Dendritic cell treated with granulocyte-macrophage colony-stimulating factor and Interleukin-4, amounts not matched to agents 40 ng/mL and 50 ng/mL, for 4 days (primary cell): Measurements from ENCODE around the gene GALNT7.
"Not testable (repeated sequence)": the region's sequence is repeated elsewhere in the genome, so short reads cannot be mapped to it uniquely, and the experiment has no call there.

ENCODE experiments used
- H3K27ac Mint-ChIP-seq: one replicate; pipeline ENCODE4 v1.8.0; 2022; ENCODE audit warnings: mild to moderate bottlenecking, mixed read lengths
- H3K27me3 Mint-ChIP-seq: one replicate; pipeline ENCODE4 v1.8.0; 2022; ENCODE audit warnings: mild to moderate bottlenecking, mixed read lengths
- H3K36me3 Mint-ChIP-seq: one replicate; pipeline ENCODE4 v1.8.0; 2022; ENCODE audit warnings: low read depth, mixed read lengths
- H3K4me1 Mint-ChIP-seq: one replicate; pipeline ENCODE4 v1.8.0; 2022; ENCODE audit warnings: low read depth, mixed read lengths
- H3K4me3 Mint-ChIP-seq: one replicate; pipeline ENCODE4 v1.8.0; 2022; ENCODE audit warnings: mild to moderate bottlenecking, moderate library complexity, mixed read lengths
- H3K9me3 Mint-ChIP-seq: one replicate; pipeline ENCODE4 v1.8.0; 2022; ENCODE audit warnings: mixed read lengths
- intact Hi-C: fragments of 100-400 bp; cut with micrococcal nuclease; formaldehyde crosslinking; loops from one replicate; pipeline ENCODE4 v1.15.0; 2022

Gene GALNT7

GRCh38 chr4:173217727-173218126 lies 49.1 kb downstream of the GALNT7 start:
- H3K4me1 Mint-ChIP-seq, result no peaks in the 10 kb centered on the region
- H3K4me3 Mint-ChIP-seq, result no peak overlapping the region
- H3K27ac Mint-ChIP-seq, result no peak overlapping the region
- no peaks in the 10 kb centered on the region for H3K9me3 Mint-ChIP-seq
- no peaks in the 10 kb centered on the region for H3K36me3 Mint-ChIP-seq
- H3K27me3 Mint-ChIP-seq, result no peaks in the 10 kb centered on the region
- intact Hi-C loops, result no loop called here

GRCh38 chr4:173218411-173219125 lies 50.0 kb downstream of the GALNT7 start:
- no peaks in the 10 kb centered on the region for H3K27me3 Mint-ChIP-seq

GRCh38 chr4:173219126-173219437 lies 50.5 kb downstream of the GALNT7 start:
- not testable (repeated sequence) for H3K27ac Mint-ChIP-seq, H3K9me3 Mint-ChIP-seq, H3K4me3 Mint-ChIP-seq

More at GRCh38 chr4:173218411-173219125, 50.0 kb downstream of the GALNT7 start:
- H3K36me3 Mint-ChIP-seq, result no peaks in the 10 kb centered on the region
- H3K4me3 Mint-ChIP-seq, result no peak overlapping the region
- H3K4me1 Mint-ChIP-seq, result no peaks in the 10 kb centered on the region
- H3K27ac Mint-ChIP-seq, result no peak overlapping the region
- intact Hi-C loops, result no loop called here
- H3K9me3 Mint-ChIP-seq, result no peaks in the 10 kb centered on the region

GRCh38 chr4:173223743-173224142 lies 55.1 kb downstream of the GALNT7 start:
- no peaks in the 10 kb centered on the region for H3K4me1 Mint-ChIP-seq
- peaks cover 6% of the 10 kb centered on the region for H3K36me3 Mint-ChIP-seq
- no peaks in the 10 kb centered on the region for H3K27me3 Mint-ChIP-seq
- no peaks in the 10 kb centered on the region for H3K9me3 Mint-ChIP-seq
- no peak overlapping the region for H3K4me3 Mint-ChIP-seq
- intact Hi-C loops, result no loop called here
- H3K27ac Mint-ChIP-seq, result no peak overlapping the region

More at GRCh38 chr4:173219126-173219437, 50.5 kb downstream of the GALNT7 start:
- intact Hi-C loops, H3K4me1 Mint-ChIP-seq, H3K36me3 Mint-ChIP-seq, H3K27me3 Mint-ChIP-seq: not testable (repeated sequence)

- peaks cover 9% of the 10 kb centered on the region for H3K4me1 Mint-ChIP-seq
Measured at GRCh38 chr4:173226401-173226888, 57.8 kb downstream of the GALNT7 start.

GRCh38 chr4:173227756-173228155 lies 59.1 kb downstream of the GALNT7 start:
- Mint-ChIP-seq H3K27ac (no peak overlapping the region), H3K36me3 (peaks cover 6% of the 10 kb centered on the region)

More at GRCh38 chr4:173226401-173226888, 57.8 kb downstream of the GALNT7 start:
- Mint-ChIP-seq H3K4me3 (no peak overlapping the region), H3K27ac (no peak overlapping the region), H3K27me3 (no peaks in the 10 kb centered on the region), H3K9me3 (no peaks in the 10 kb centered on the region), H3K36me3 (peaks cover 6% of the 10 kb centered on the region)
- intact Hi-C loops, result no loop called here

GRCh38 chr4:173230062-173230461 lies 61.5 kb downstream of the GALNT7 start:
- Mint-ChIP-seq H3K4me3 (no peak overlapping the region), H3K27ac (no peak overlapping the region), H3K27me3 (no peaks in the 10 kb centered on the region), H3K4me1 (peaks cover 15% of the 10 kb centered on the region), H3K9me3 (no peaks in the 10 kb centered on the region), H3K36me3 (no peaks in the 10 kb centered on the region)
- intact Hi-C loops, result no loop called here

More at GRCh38 chr4:173227756-173228155, 59.1 kb downstream of the GALNT7 start:
- no peaks in the 10 kb centered on the region for H3K27me3 Mint-ChIP-seq
- intact Hi-C loops, result no loop called here
- no peaks in the 10 kb centered on the region for H3K9me3 Mint-ChIP-seq
- peaks cover 15% of the 10 kb centered on the region for H3K4me1 Mint-ChIP-seq
- no peak overlapping the region for H3K4me3 Mint-ChIP-seq

- intact Hi-C loops, result no loop called here
- Mint-ChIP-seq H3K4me3 (no peak overlapping the region), H3K27me3 (no peaks in the 10 kb centered on the region), H3K36me3 (no peaks in the 10 kb centered on the region), H3K27ac (no peak overlapping the region), H3K4me1 (peaks cover 15% of the 10 kb centered on the region), H3K9me3 (no peaks in the 10 kb centered on the region)
Measured at GRCh38 chr4:173231916-173232315, 63.3 kb downstream of the GALNT7 start.

GRCh38 chr4:173233857-173234256 lies 65.2 kb downstream of the GALNT7 start:
- intact Hi-C loops, result no loop called here
- H3K4me3 Mint-ChIP-seq, result no peak overlapping the region
- no peaks in the 10 kb centered on the region for H3K36me3 Mint-ChIP-seq
- no peak overlapping the region for H3K27ac Mint-ChIP-seq
- no peaks in the 10 kb centered on the region for H3K9me3 Mint-ChIP-seq
- no peaks in the 10 kb centered on the region for H3K27me3 Mint-ChIP-seq
- peaks cover 15% of the 10 kb centered on the region for H3K4me1 Mint-ChIP-seq

GRCh38 chr4:173235050-173235449 lies 66.4 kb downstream of the GALNT7 start:
- Mint-ChIP-seq H3K4me3 (no peak overlapping the region), H3K27me3 (no peaks in the 10 kb centered on the region), H3K9me3 (no peaks in the 10 kb centered on the region), H3K27ac (no peak overlapping the region), H3K4me1 (peaks cover 8% of the 10 kb centered on the region), H3K36me3 (no peaks in the 10 kb centered on the region)
- intact Hi-C loops, result no loop called here

- no peak overlapping the region for H3K27ac Mint-ChIP-seq
- H3K9me3 Mint-ChIP-seq, result no peaks in the 10 kb centered on the region
- peaks cover 6% of the 10 kb centered on the region for H3K4me1 Mint-ChIP-seq
- no peaks in the 10 kb centered on the region for H3K36me3 Mint-ChIP-seq
- no peak overlapping the region for H3K4me3 Mint-ChIP-seq
- H3K27me3 Mint-ChIP-seq, result no peaks in the 10 kb centered on the region
- intact Hi-C loops, result no loop called here
Measured at GRCh38 chr4:173236301-173236700, 67.7 kb downstream of the GALNT7 start.

- H3K9me3 Mint-ChIP-seq, result no peaks in the 10 kb centered on the region
- intact Hi-C loops, result no loop called here
- no peaks in the 10 kb centered on the region for H3K36me3 Mint-ChIP-seq
- no peak overlapping the region for H3K27ac Mint-ChIP-seq
- H3K4me3 Mint-ChIP-seq, result no peak overlapping the region
- H3K27me3 Mint-ChIP-seq, result no peaks in the 10 kb centered on the region
- no peaks in the 10 kb centered on the region for H3K4me1 Mint-ChIP-seq
Measured at GRCh38 chr4:173237152-173237551, 68.5 kb downstream of the GALNT7 start.

GRCh38 chr4:173237762-173238161 lies 69.2 kb downstream of the GALNT7 start:
- intact Hi-C loops, result no loop called here
- Mint-ChIP-seq H3K36me3 (no peaks in the 10 kb centered on the region), H3K27ac (no peak overlapping the region), H3K27me3 (no peaks in the 10 kb centered on the region), H3K9me3 (no peaks in the 10 kb centered on the region), H3K4me3 (no peak overlapping the region), H3K4me1 (peaks cover 5% of the 10 kb centered on the region)

- Mint-ChIP-seq H3K9me3 (no peaks in the 10 kb centered on the region), H3K27me3 (no peaks in the 10 kb centered on the region), H3K4me1 (peaks cover 5% of the 10 kb centered on the region), H3K36me3 (no peaks in the 10 kb centered on the region), H3K27ac (no peak overlapping the region), H3K4me3 (no peak overlapping the region)
- intact Hi-C loops, result no loop called here
Measured at GRCh38 chr4:173240696-173241095, 72.1 kb downstream of the GALNT7 start.
